ENCODE data around the gene LRRC38.

- TF ChIP-seq CTCF (IDR thresholded peaks at IDR 0.05) (no peak), EP300 (IDR thresholded peaks at IDR 0.05) (no peak), POLR2A (IDR thresholded peaks at IDR 0.05) (no peak)
Measured at GRCh38 chr1:13450204-13450603, 63.6 kb downstream of the LRRC38 start.

Data from ovary (tissue), 3 donors.